DOHH2 (cell line): ENCODE results near the gene PHACTR2.

Experiments used
- H3F3A ChIP-seq: fragments of 200-600 bp; sonication (generic), shearing (Covaris generic); 2 replicates; pipeline ENCODE4 v1.6.0; 2016; ENCODE audit warnings: antibody characterized with exemption, mild to moderate bottlenecking; ENCODE audit not compliant: control insufficient read depth, insufficient read depth
- H3K27ac ChIP-seq: fragments of 200-600 bp; sonication (generic); 2 replicates; pipeline ENCODE4 v1.5.1; 2014; ENCODE audit warnings: low read depth, mild to moderate bottlenecking, low read length, moderate library complexity
- H3K27me3 ChIP-seq: fragments of 200-600 bp; sonication (generic); 2 replicates; pipeline ENCODE4 v1.6.1; 2014; ENCODE audit warnings: mild to moderate bottlenecking, low read length, mixed read lengths; ENCODE audit not compliant: control insufficient read depth
- H3K36me3 ChIP-seq: fragments of 200-600 bp; sonication (generic); 2 replicates; pipeline ENCODE4 v1.6.1; 2014; ENCODE audit warnings: mild to moderate bottlenecking, low read length, moderate library complexity, mixed read lengths; ENCODE audit not compliant: control insufficient read depth
- H3K4me1 ChIP-seq: fragments of 200-600 bp; sonication (generic); 2 replicates; pipeline ENCODE4 v1.6.1; 2014; ENCODE audit warnings: mild to moderate bottlenecking, low read length, mixed read lengths; ENCODE audit not compliant: control insufficient read depth
- H3K4me2 ChIP-seq: fragments of 200-600 bp; sonication (generic); 2 replicates; pipeline ENCODE4 v1.6.0; 2014; ENCODE audit warnings: mild to moderate bottlenecking, low read length, moderate library complexity
- H3K4me3 ChIP-seq: fragments of 200-600 bp; sonication (generic); 2 replicates; pipeline ENCODE4 v1.5.1; 2014; ENCODE audit warnings: mild to moderate bottlenecking, low read length, mixed read lengths
- H3K79me2 ChIP-seq: fragments of 200-600 bp; sonication (generic); 2 replicates; pipeline ENCODE4 v1.6.1; 2014; ENCODE audit warnings: mild to moderate bottlenecking, low read length, mixed read lengths; ENCODE audit not compliant: control insufficient read depth
- H3K9me2 ChIP-seq: fragments of 200-600 bp; sonication (generic); replicated peaks from 2 replicates; pipeline ENCODE4 v1.6.1; 2014; ENCODE audit warnings: mild to moderate bottlenecking, low read length, mixed read lengths; ENCODE audit not compliant: control insufficient read depth
- H3K9me3 ChIP-seq: fragments of 200-600 bp; sonication (generic); 2 replicates; pipeline ENCODE4 v1.6.1; 2014; ENCODE audit warnings: antibody characterized with exemption, low read length, mixed read lengths; ENCODE audit not compliant: control insufficient read depth, insufficient read depth
- H4K20me1 ChIP-seq: fragments of 200-600 bp; sonication (generic); 2 replicates; pipeline ENCODE4 v1.6.0; 2014; ENCODE audit warnings: low read depth, mild to moderate bottlenecking, antibody characterized with exemption, low read length, moderate library complexity; ENCODE audit not compliant: control insufficient read depth, insufficient read depth
- EZH2phosphoT487 ChIP-seq: fragments of 200-600 bp; sonication (generic); IDR thresholded peaks from 2 replicates; pipeline ENCODE4 v1.6.1; 2017; ENCODE audit warnings: borderline replicate concordance, mild to moderate bottlenecking, antibody characterized with exemption, low read length, moderate library complexity, mixed read lengths
- TF ChIP-seq, protein P1 (sequence below): fragments of 200-600 bp; sonication (generic); IDR thresholded peaks from one replicate; pipeline ENCODE4 v1.5.1; 2014; ENCODE audit warnings: antibody characterized with exemption, mild to moderate bottlenecking, low read depth, low read length; ENCODE audit not compliant: poor library complexity, severe bottlenecking

The PHACTR2 gene

DNA sequence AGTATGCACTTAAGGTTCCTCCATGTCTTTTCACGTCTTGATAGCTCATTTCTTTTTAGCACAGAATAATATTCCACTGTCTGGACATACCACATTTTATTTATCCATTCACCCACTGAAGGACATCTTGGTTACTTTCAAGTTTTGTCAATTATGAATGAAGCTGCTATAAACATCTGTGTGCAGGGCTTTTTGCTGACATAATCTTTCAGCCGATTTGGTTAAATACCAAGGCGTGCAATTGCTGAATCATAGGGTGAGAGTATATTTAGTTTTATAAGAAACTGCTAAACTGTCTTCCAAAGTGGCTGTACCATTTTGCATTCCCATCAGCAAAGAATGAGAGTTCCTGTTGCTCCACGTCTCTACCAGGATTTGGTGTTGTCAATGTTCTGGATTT lies 44.9 kb upstream of the PHACTR2 start:
- Histone ChIP-seq H3K79me2 (no peaks in the 10 kb centered on the region), H3K4me2 (no peak overlapping the region), H3K27me3 (no peaks in the 10 kb centered on the region), H3K9me2 (no peaks in the 10 kb centered on the region), H3K27ac (no peak overlapping the region), H3K36me3 (no peaks in the 10 kb centered on the region), H3F3A (no peaks in the 10 kb centered on the region), H3K9me3 (no peaks in the 10 kb centered on the region), H4K20me1 (no peaks in the 10 kb centered on the region), H3K4me3 (no peak overlapping the region), H3K4me1 (no peaks in the 10 kb centered on the region)
- no peak for TF ChIP-seq EZH2phosphoT487
- TF ChIP-seq, protein P1, sequence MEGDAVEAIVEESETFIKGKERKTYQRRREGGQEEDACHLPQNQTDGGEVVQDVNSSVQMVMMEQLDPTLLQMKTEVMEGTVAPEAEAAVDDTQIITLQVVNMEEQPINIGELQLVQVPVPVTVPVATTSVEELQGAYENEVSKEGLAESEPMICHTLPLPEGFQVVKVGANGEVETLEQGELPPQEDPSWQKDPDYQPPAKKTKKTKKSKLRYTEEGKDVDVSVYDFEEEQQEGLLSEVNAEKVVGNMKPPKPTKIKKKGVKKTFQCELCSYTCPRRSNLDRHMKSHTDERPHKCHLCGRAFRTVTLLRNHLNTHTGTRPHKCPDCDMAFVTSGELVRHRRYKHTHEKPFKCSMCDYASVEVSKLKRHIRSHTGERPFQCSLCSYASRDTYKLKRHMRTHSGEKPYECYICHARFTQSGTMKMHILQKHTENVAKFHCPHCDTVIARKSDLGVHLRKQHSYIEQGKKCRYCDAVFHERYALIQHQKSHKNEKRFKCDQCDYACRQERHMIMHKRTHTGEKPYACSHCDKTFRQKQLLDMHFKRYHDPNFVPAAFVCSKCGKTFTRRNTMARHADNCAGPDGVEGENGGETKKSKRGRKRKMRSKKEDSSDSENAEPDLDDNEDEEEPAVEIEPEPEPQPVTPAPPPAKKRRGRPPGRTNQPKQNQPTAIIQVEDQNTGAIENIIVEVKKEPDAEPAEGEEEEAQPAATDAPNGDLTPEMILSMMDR: no peak

DNA sequence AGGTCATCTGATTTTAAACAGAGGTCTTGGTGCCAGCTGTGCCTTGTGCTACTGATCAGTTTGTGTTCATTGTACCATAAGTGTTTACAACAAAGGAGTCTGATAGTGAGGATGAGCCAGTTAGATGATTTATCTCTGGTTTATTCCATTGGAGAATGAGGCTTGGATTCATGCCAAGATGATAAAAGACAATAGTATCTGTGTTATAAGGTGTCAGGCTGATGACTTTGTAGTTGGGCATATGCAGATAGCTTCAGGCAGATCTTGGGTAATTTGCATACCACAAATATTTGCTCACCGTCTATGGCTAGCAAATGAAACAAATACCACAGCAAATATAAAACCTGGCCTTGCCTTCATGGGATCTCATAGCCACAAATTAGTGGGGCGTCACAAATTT lies 43.3 kb upstream of the PHACTR2 start:
- Histone ChIP-seq H4K20me1 (no peaks in the 10 kb centered on the region), H3K9me2 (no peaks in the 10 kb centered on the region), H3K9me3 (no peaks in the 10 kb centered on the region), H3K36me3 (no peaks in the 10 kb centered on the region), H3K79me2 (no peaks in the 10 kb centered on the region), H3K4me3 (no peak overlapping the region), H3K4me1 (no peaks in the 10 kb centered on the region), H3F3A (no peaks in the 10 kb centered on the region), H3K4me2 (no peak overlapping the region), H3K27me3 (no peaks in the 10 kb centered on the region), H3K27ac (no peak overlapping the region)
- no peak for TF ChIP-seq EZH2phosphoT487
- TF ChIP-seq, protein P1: no peak

DNA sequence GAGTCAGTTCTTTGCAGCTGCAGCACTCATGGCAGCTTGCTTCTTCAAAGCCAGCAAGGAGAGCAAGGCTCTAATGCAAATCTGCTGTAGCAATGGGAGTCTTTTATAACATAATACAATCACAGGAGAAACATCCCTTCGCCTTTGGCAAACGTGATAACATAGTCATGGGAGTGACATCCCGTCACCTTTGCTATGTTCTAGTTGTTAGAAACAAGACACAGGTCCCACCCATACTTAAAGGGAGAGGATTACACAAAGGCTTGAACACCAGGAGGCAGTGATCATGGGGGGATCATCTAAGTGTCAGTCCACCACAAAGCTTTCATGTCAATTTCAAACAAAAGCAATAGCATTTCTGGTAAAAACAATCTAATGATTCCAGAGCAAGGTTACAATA lies 40.1 kb upstream of the PHACTR2 start:
- Histone ChIP-seq H3K4me3 (no peak overlapping the region), H3K4me1 (no peaks in the 10 kb centered on the region), H3K36me3 (no peaks in the 10 kb centered on the region), H3K79me2 (no peaks in the 10 kb centered on the region), H3K4me2 (no peak overlapping the region), H3K27me3 (no peaks in the 10 kb centered on the region), H3K9me3 (no peaks in the 10 kb centered on the region), H3K9me2 (no peaks in the 10 kb centered on the region), H4K20me1 (no peaks in the 10 kb centered on the region), H3K27ac (no peak overlapping the region), H3F3A (no peaks in the 10 kb centered on the region)
- TF ChIP-seq, protein P1: no peak
- TF ChIP-seq EZH2phosphoT487: no peak

DNA sequence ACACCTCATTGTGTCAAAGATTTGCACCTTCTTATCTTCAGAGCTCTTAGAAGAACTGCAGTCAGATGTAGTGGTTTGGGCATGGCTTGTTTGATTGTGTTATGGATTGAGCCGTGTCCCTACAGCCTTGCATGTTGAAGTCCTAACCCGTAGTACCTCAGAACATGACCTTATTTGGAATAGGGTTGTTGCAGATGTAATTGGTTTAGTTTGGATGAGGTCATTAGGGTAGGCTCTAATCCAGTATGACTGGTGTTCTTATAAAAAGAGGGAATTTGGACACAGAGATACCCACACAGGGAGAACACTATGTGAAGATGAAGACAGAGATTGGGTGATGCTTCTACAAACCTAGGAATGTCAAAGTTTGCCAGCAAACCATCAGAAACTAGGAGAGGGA lies 35.4 kb upstream of the PHACTR2 start:
- H3K4me1 ChIP-seq: no peaks in the 10 kb centered on the region
- H3K9me2 ChIP-seq: no peaks in the 10 kb centered on the region
- TF ChIP-seq, protein P1: no peak
- no peak for TF ChIP-seq EZH2phosphoT487
- H3K27ac ChIP-seq: no peak overlapping the region
- no peak overlapping the region for H3K4me2 ChIP-seq
- no peaks in the 10 kb centered on the region for H3K27me3 ChIP-seq
- H3K36me3 ChIP-seq: no peaks in the 10 kb centered on the region
- H3F3A ChIP-seq: no peaks in the 10 kb centered on the region
- no peak overlapping the region for H3K4me3 ChIP-seq
- H3K79me2 ChIP-seq: no peaks in the 10 kb centered on the region
- H4K20me1 ChIP-seq: no peaks in the 10 kb centered on the region
- no peaks in the 10 kb centered on the region for H3K9me3 ChIP-seq
